Kidney (tissue), 14 donors: ENCODE results near the gene SCAND1. TPM values are rescaled to one million over a fixed set of nuclear protein-coding genes. Genes with fewer than 3 reads are reported as not detected.

ENCODE experiments used
- DNase-seq, 5 donors: peaks; one replicate each; pipeline ENCODE4 v3.0.0-alpha.2; 2013 to 2020
- FAIRE-seq: peaks from 2 replicates; lab custom pipeline; 2012; peaks lifted over from hg19 to GRCh38; lab: Jason Lieb, UNC
- H3K27ac ChIP-seq, 2 donors: one replicate each; pipeline ENCODE4 v1.7.0; 2013; ENCODE audit warnings: low read depth in 2 of 2, low read length in 2 of 2, inconsistent platforms in 1 of 2
- H3K27me3 ChIP-seq: one replicate; pipeline ENCODE4 v1.7.1; 2013; ENCODE audit warnings: low read length, inconsistent platforms; ENCODE audit not compliant: control insufficient read depth, insufficient read depth
- H3K36me3 ChIP-seq, 3 donors: one replicate each; pipeline versions ENCODE4 v1.7.0 to v1.7.1; 2013; ENCODE audit warnings: low read length in 3 of 3, control low read depth in 1 of 3, inconsistent platforms in 1 of 3; ENCODE audit not compliant: insufficient read depth in 3 of 3, control insufficient read depth in 2 of 3
- H3K4me1 ChIP-seq, 3 donors: one replicate each; pipeline versions ENCODE4 v1.7.0 to v1.7.1; 2013; ENCODE audit warnings: low read length in 3 of 3, inconsistent platforms in 1 of 3, low read depth in 1 of 3; ENCODE audit not compliant: control insufficient read depth in 2 of 3, insufficient read depth in 2 of 3
- H3K4me3 ChIP-seq, 3 donors: one replicate each; pipeline versions ENCODE4 v1.7.0 to v1.8.1; 2013; ENCODE audit warnings: low read length in 3 of 3, control low read depth in 1 of 3, inconsistent platforms in 1 of 3
- H3K9ac ChIP-seq, 3 donors: one replicate each; pipeline versions ENCODE4 v1.7.0 to v1.7.1; 2013; ENCODE audit warnings: low read length in 3 of 3, control low read depth in 1 of 3, inconsistent platforms in 1 of 3
- H3K9me3 ChIP-seq, 3 donors: one replicate each; pipeline versions ENCODE4 v1.7.0 to v1.7.1; 2013; ENCODE audit warnings: low read length in 3 of 3, control low read depth in 1 of 3, inconsistent platforms in 1 of 3; ENCODE audit not compliant: control insufficient read depth in 2 of 3, insufficient read depth in 1 of 3
- CTCF ChIP-seq: IDR thresholded peaks from 3 replicates; pipeline ENCODE4 v1.5.1; 2012; ENCODE audit warnings: mild to moderate bottlenecking, moderate library complexity, borderline replicate concordance; ENCODE audit not compliant: insufficient read depth; ENCODE audit errors: extremely low read depth
- intact Hi-C: fragments of 100-400 bp; cut with DNase I; formaldehyde crosslinking; loops from one replicate; pipeline ENCODE4 v1.11.1; 2022
- polyA plus RNA-seq: library from polyadenylated mRNA; stranded (reverse); fragments of 350-450 nt; fragmentation: Illumina TruSeq; extraction: RNeasy Lipid Tissue Mini Kit (QIAGEN cat#74804); gene quantifications from one replicate; pipeline ENCODE4 v1.2.3, GENCODE V29; 2014; ENCODE audit warnings: low read depth, low replicate concordance; ENCODE audit not compliant: insufficient read depth
- total RNA-seq: library from RNA; stranded (reverse); fragmentation: NEBNext Ultra II Directional; extraction: Animal tissue kit (Norgen Biotek cat#: 25700); gene quantifications from one replicate; pipeline ENCODE4 v1.2.1, GENCODE V29; 2021
- donor health status: control.
- donor health status: control.
- donor health status: control.
- donor health status: control.
- donor health status: control.
- donor health status: DM: yes; HTN: yes; CAD: no.
- donor health status: Normal renal cell carcinoma (clear cell type).

Gene SCAND1
- total and polyA plus RNA-seq, 2 donors from 2014 or later, result 74.7 to 184 TPM

- H3K9me3 ChIP-seq, result no peaks in the 10 kb centered on the region
- H3K4me3 ChIP-seq, result no peak overlapping the region
- DNase-seq (no peak), FAIRE-seq (no peak)
- intact Hi-C loops, result no loop called here
- no peak for TF ChIP-seq CTCF
- no peaks in the 10 kb centered on the region for H3K27me3 ChIP-seq
- H3K9ac ChIP-seq, result no peak overlapping the region
- no peak overlapping the region for H3K27ac ChIP-seq
- peaks cover 6 to 32% (median 9%) of the 10 kb centered on the region in 3 donors for H3K36me3 ChIP-seq
- no peaks in the 10 kb centered on the region for H3K4me1 ChIP-seq
Measured at GRCh38 chr20:35941620-35942019, 12.7 kb downstream of the SCAND1 start.

GRCh38 chr20:35939264-35939663, 15.0 kb downstream of the SCAND1 start:
- DNase-seq (no peak), FAIRE-seq (no peak)
- Histone ChIP-seq H3K9me3 (no peaks in the 10 kb centered on the region), H3K9ac (no peak overlapping the region), H3K36me3 (peaks cover 6 to 26% (median 8%) of the 10 kb centered on the region in 3 donors), H3K27me3 (no peaks in the 10 kb centered on the region), H3K4me3 (no peak overlapping the region), H3K27ac (no peak overlapping the region), H3K4me1 (no peaks in the 10 kb centered on the region)
- TF ChIP-seq CTCF, result no peak
- intact Hi-C loops, result no loop called here

- DNase-seq (no peak), FAIRE-seq (no peak)
- intact Hi-C loops, result no loop called here
- no peak overlapping the region for H3K4me3 ChIP-seq
- no peak overlapping the region for H3K27ac ChIP-seq
- no peaks in the 10 kb centered on the region for H3K9me3 ChIP-seq
- H3K36me3 ChIP-seq, result peaks cover 0 to 19% (median 3%) of the 10 kb centered on the region in 3 donors
- no peaks in the 10 kb centered on the region for H3K27me3 ChIP-seq
- no peak for TF ChIP-seq CTCF
- no peak overlapping the region for H3K9ac ChIP-seq
- no peaks in the 10 kb centered on the region for H3K4me1 ChIP-seq
Measured at GRCh38 chr20:35934050-35934449, 20.3 kb downstream of the SCAND1 start.

- no peak overlapping the region for H3K4me3 ChIP-seq
- H3K27ac ChIP-seq, result no peak overlapping the region
- no peaks in the 10 kb centered on the region for H3K27me3 ChIP-seq
- H3K36me3 ChIP-seq, result peaks cover 4 to 34% (median 7%) of the 10 kb centered on the region in 3 donors
- H3K9ac ChIP-seq, result no peak overlapping the region
- no peak for TF ChIP-seq CTCF
- H3K4me1 ChIP-seq, result no peaks in the 10 kb centered on the region
- FAIRE-seq, result no peak
- intact Hi-C loops, result no loop called here
- no peaks in the 10 kb centered on the region for H3K9me3 ChIP-seq
- DNase-seq, result no peak
Measured at GRCh38 chr20:35929301-35929700, 25.0 kb downstream of the SCAND1 start.
